ENCODE results near the gene METRNL. TPM values are rescaled to one million over a fixed set of nuclear protein-coding genes. Genes with fewer than 3 reads are reported as not detected.
A peak's percentile ranks its signal among the peaks of the same experiment; 100 is the strongest.

The METRNL gene
- total RNA-seq, 1 donor from 2014 or later = 47.1 TPM

- no peak for TF ChIP-seq CTCF (IDR thresholded peaks at IDR 0.05; ENCODE audit: partially characterized antibody, unreplicated experiment)
- H3K9me3 Mint-ChIP-seq (ENCODE audit: unreplicated experiment) = peaks cover 13% of the 10 kb centered on the region
- peaks cover 18% of the 10 kb centered on the region for H3K4me1 Mint-ChIP-seq (ENCODE audit: low read depth, unreplicated experiment)
- peaks cover 4% of the 10 kb centered on the region for H3K36me3 Mint-ChIP-seq (ENCODE audit: unreplicated experiment)
- peaks cover 15% of the 10 kb centered on the region for H3K27me3 Mint-ChIP-seq (ENCODE audit: unreplicated experiment)
- peak overlapping the region; percentile 74 for H3K4me3 Mint-ChIP-seq (ENCODE audit: unreplicated experiment)
- DNase-seq = no peak
- peak overlapping the region; percentile 44 for H3K27ac Mint-ChIP-seq (ENCODE audit: unreplicated experiment)
These were observed 3.0 kb downstream of the METRNL start for GRCh38 chr17:83082424-83082823.

GRCh38 chr17:83082909-83083367 is 3.5 kb downstream of the METRNL start:
- Mint-ChIP-seq H3K9me3 (ENCODE audit: unreplicated experiment) (peaks cover 13% of the 10 kb centered on the region), H3K27ac (ENCODE audit: unreplicated experiment) (peak overlapping the region; percentile 52), H3K4me1 (ENCODE audit: low read depth, unreplicated experiment) (peaks cover 18% of the 10 kb centered on the region), H3K36me3 (ENCODE audit: unreplicated experiment) (peaks cover 4% of the 10 kb centered on the region), H3K4me3 (ENCODE audit: unreplicated experiment) (peak overlapping the region; percentile 74), H3K27me3 (ENCODE audit: unreplicated experiment) (peaks cover 14% of the 10 kb centered on the region)
- no peak for TF ChIP-seq CTCF (IDR thresholded peaks at IDR 0.05; ENCODE audit: partially characterized antibody, unreplicated experiment)
- no peak for DNase-seq

GRCh38 chr17:83083368-83084201 is 4.2 kb downstream of the METRNL start:
- Mint-ChIP-seq H3K27ac (ENCODE audit: unreplicated experiment) (peak overlapping the region; percentile 52), H3K4me1 (ENCODE audit: low read depth, unreplicated experiment) (peaks cover 18% of the 10 kb centered on the region), H3K9me3 (ENCODE audit: unreplicated experiment) (peaks cover 10% of the 10 kb centered on the region), H3K27me3 (ENCODE audit: unreplicated experiment) (peaks cover 11% of the 10 kb centered on the region), H3K36me3 (ENCODE audit: unreplicated experiment) (peaks cover 4% of the 10 kb centered on the region), H3K4me3 (ENCODE audit: unreplicated experiment) (peak overlapping the region; percentile 74)
- no peak for TF ChIP-seq CTCF (IDR thresholded peaks at IDR 0.05; ENCODE audit: partially characterized antibody, unreplicated experiment)
- DNase-seq = no peak

- Mint-ChIP-seq H3K27ac (ENCODE audit: unreplicated experiment) (no peak overlapping the region), H3K27me3 (ENCODE audit: unreplicated experiment) (peaks cover 11% of the 10 kb centered on the region), H3K9me3 (ENCODE audit: unreplicated experiment) (peaks cover 11% of the 10 kb centered on the region), H3K36me3 (ENCODE audit: unreplicated experiment) (peaks cover 4% of the 10 kb centered on the region), H3K4me1 (ENCODE audit: low read depth, unreplicated experiment) (peaks cover 18% of the 10 kb centered on the region), H3K4me3 (ENCODE audit: unreplicated experiment) (no peak overlapping the region)
- no peak for DNase-seq
- no peak for TF ChIP-seq CTCF (IDR thresholded peaks at IDR 0.05; ENCODE audit: partially characterized antibody, unreplicated experiment)
These were observed 4.8 kb downstream of the METRNL start for GRCh38 chr17:83084214-83084613.

GRCh38 chr17:83084621-83085056 is 5.2 kb downstream of the METRNL start:
- Mint-ChIP-seq H3K36me3 (ENCODE audit: unreplicated experiment) (peaks cover 4% of the 10 kb centered on the region), H3K4me3 (ENCODE audit: unreplicated experiment) (no peak overlapping the region), H3K27ac (ENCODE audit: unreplicated experiment) (no peak overlapping the region), H3K27me3 (ENCODE audit: unreplicated experiment) (peaks cover 11% of the 10 kb centered on the region), H3K9me3 (ENCODE audit: unreplicated experiment) (peaks cover 12% of the 10 kb centered on the region), H3K4me1 (ENCODE audit: low read depth, unreplicated experiment) (peaks cover 18% of the 10 kb centered on the region)
- DNase-seq = no peak
- no peak for TF ChIP-seq CTCF (IDR thresholded peaks at IDR 0.05; ENCODE audit: partially characterized antibody, unreplicated experiment)

Data from glutamatergic neuron (in vitro differentiated cells).